Mucosa of rectum (tissue), 2 donors: Measurements from ENCODE around the gene SLC25A43.
"Not testable (repeated sequence)": the region's sequence is repeated elsewhere in the genome, so short reads cannot be mapped to it uniquely, and the experiment has no call there.

Experiments
- H3K27ac ChIP-seq, 2 donors: one replicate each; pipeline ENCODE4 v1.7.0; 2013; ENCODE audit warnings: inconsistent platforms in 2 of 2, low read depth in 2 of 2, low read length in 2 of 2
- H3K27me3 ChIP-seq, 2 donors: one replicate each; pipeline ENCODE4 v1.7.0; 2013; ENCODE audit warnings: low read length in 2 of 2; ENCODE audit not compliant: control insufficient read depth in 2 of 2, insufficient read depth in 2 of 2
- H3K36me3 ChIP-seq, 2 donors: one replicate each; pipeline ENCODE4 v1.7.0; 2013; ENCODE audit warnings: low read length in 2 of 2; ENCODE audit not compliant: control insufficient read depth in 2 of 2, insufficient read depth in 2 of 2
- H3K4me1 ChIP-seq, 2 donors: one replicate each; pipeline ENCODE4 v1.7.0; 2013; ENCODE audit warnings: low read length in 2 of 2, mild to moderate bottlenecking in 1 of 2; ENCODE audit not compliant: control insufficient read depth in 2 of 2, insufficient read depth in 2 of 2
- H3K4me3 ChIP-seq, 2 donors: one replicate each; pipeline ENCODE4 v1.7.0; 2013; ENCODE audit warnings: low read length in 2 of 2
- H3K9ac ChIP-seq, 2 donors: one replicate each; pipeline ENCODE4 v1.7.0; 2013; ENCODE audit warnings: low read length in 2 of 2, low read depth in 1 of 2, mild to moderate bottlenecking in 1 of 2
- H3K9me3 ChIP-seq, 2 donors: one replicate each; pipeline ENCODE4 v1.7.0; 2013; ENCODE audit warnings: low read length in 2 of 2; ENCODE audit not compliant: control insufficient read depth in 2 of 2
- donor health status: healthy.
- donor health status: Normal muscosa, but diverticular disease.

The SLC25A43 gene

DNA sequence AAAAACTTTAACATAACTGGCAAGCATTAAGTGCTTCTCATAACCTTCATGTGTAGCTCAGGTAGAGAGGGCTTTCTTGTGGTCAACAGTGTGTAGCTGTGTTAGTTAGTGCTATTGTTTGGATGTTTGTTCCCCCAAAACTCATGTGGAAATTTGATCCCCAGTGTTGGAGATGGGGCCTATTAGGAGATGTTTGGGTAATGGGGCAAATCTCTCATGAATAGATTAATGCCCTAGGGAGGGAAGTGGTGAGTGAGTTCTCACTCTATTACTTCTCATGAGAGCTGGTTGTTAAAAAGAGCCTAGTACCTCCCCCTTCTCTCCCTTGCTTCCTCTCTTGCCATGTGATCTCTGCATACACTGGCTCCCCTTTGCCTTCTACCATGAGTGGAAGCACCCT, 16.5 kb upstream of the SLC25A43 start:
- H3K9me3 ChIP-seq = no peaks in the 10 kb centered on the region
- H3K27ac ChIP-seq = no peak overlapping the region
- no peak overlapping the region for H3K9ac ChIP-seq
- H3K27me3 ChIP-seq = no peaks in the 10 kb centered on the region
- H3K4me3 ChIP-seq = no peak overlapping the region
- no peaks in the 10 kb centered on the region for H3K4me1 ChIP-seq
- H3K36me3 ChIP-seq = no peaks in the 10 kb centered on the region

DNA sequence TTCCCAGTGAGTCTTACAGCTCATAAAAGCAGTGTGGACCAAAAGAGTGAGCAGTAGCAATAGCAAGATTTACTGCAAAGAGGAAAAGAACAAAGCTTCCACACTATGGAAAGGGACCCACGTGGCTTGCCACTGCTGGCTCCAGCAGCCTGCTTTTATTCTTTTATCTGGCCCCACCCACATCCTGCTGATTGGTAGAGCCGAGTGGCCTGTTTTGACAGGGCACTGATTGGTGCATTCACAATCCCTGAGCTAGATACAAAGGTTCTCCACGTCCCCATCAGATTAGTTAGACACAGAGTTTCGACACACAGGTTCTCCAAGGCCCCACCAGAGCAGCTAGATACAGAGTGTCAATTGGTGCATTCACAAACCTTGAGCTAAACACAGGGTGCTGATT, 12.5 kb upstream of the SLC25A43 start:
- peaks cover 0 to 17% of the 10 kb centered on the region in 2 donors for H3K4me1 ChIP-seq
- H3K36me3 ChIP-seq = not testable (repeated sequence)

DNA sequence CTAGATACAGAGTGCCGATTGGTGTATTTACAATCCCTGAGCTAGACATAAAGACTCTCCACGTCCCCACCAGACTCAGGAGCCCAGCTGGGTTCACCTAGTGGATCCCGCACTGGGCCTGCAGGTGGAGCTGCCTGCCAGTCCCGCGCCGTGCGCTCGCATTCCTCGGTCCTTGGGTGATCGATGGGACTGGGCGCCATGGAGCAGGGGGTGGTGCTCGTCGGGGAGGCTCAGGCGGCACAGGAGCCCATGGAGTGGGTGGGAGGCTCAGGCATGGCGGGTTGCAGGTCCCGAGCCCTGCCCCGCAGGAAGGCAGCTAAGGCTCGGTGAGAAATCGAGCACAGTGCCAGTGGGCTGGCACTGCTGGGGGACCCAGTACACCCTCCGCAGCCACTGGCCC, 11.7 kb upstream of the SLC25A43 start:
- not testable (repeated sequence) for H3K9me3 ChIP-seq, H3K27ac ChIP-seq, H3K27me3 ChIP-seq, H3K4me3 ChIP-seq, H3K36me3 ChIP-seq, H3K9ac ChIP-seq
- H3K4me1 ChIP-seq = peaks cover 0 to 17% of the 10 kb centered on the region in 2 donors

More for the DNA sequence above, 12.5 kb upstream of the SLC25A43 start:
- H3K27me3 ChIP-seq, H3K27ac ChIP-seq, H3K9ac ChIP-seq, H3K4me3 ChIP-seq, H3K9me3 ChIP-seq: not testable (repeated sequence)

DNA sequence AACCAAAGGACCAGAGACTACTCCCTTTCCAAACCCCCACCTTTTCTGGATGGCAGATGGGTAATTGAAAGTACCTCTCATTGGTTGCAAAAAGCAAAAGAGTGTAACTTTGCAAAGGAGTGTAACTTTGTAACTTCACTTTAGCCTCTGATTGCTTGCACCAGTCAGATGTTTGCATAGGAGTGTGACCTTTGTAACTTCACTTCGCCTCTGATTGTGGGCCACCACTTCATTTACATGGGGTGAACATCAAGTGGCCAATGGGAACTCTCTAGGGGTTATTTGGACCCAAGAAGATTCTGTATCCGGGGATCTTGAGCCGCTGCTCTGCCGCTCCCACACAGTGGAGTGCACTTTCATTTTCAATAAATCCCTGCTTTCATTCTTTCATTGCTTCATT, 9.9 kb upstream of the SLC25A43 start:
- no peak overlapping the region for H3K9ac ChIP-seq
- H3K27ac ChIP-seq = peak overlapping the region; percentile 29 to 71
- peaks cover 0 to 17% of the 10 kb centered on the region in 2 donors for H3K4me1 ChIP-seq
- peaks cover 0 to 4% of the 10 kb centered on the region in 2 donors for H3K27me3 ChIP-seq
- H3K36me3 ChIP-seq = no peaks in the 10 kb centered on the region
- peak overlapping the region in 1 of 2 donors; percentile 56 for H3K4me3 ChIP-seq
- H3K9me3 ChIP-seq = no peaks in the 10 kb centered on the region

DNA sequence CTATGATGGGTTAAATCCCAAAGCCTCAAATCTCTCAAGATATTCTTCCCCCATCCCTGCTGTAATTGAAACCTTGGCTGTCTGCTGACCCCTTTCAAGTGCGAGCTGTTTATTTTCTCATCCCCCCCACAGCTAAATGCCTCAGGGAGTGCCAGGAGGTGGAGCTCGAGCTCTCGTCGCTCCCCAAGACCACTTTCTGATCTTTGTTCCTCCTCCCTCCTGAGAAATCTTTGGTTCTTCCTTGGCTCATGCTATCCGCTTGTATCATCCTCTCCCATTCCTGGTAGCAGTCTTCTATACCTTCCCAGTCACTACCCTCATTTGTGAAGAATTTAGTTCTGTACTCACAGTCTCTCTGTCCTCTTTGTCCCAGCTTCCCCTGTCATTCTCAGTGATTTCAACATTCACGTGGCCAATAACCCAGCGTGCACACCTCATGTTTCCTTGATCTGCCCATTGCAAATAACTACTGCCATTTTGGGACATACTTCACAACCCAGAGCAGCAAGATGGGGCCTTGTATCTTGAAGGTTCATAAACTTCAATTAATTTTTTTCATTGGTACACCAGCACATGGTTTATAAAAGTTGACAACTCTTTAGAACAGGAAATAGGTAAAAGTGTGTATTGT, 9.2 kb upstream of the SLC25A43 start:
- H3K36me3 ChIP-seq = no peaks in the 10 kb centered on the region
- H3K4me1 ChIP-seq = peaks cover 0 to 17% of the 10 kb centered on the region in 2 donors
- peak overlapping the region; percentile 39 to 56 for H3K4me3 ChIP-seq
- no peaks in the 10 kb centered on the region for H3K9me3 ChIP-seq
- H3K9ac ChIP-seq = peak overlapping the region in 1 of 2 donors; percentile 37
- peak overlapping the region; percentile 29 to 71 for H3K27ac ChIP-seq
- peaks cover 0 to 4% of the 10 kb centered on the region in 2 donors for H3K27me3 ChIP-seq

DNA sequence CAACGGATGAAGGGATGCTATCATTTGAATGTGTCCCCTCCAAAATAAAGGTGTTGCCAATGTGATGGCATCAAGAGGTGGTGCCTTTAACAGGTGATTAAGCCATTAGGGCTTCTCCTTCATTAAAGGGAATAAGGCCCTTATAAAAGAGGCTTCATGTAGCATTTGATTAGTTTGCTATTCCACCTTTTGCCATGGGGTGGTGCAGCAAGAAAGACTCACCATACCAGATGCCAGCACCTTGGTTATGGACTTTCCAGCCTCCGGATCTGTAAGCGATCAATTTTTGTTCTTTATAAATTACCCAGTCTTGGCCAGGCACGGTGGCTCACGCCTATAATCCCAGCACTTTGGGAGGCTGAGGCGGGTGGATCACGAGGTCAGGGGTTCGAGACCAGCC, 7.9 kb upstream of the SLC25A43 start:
- no peak overlapping the region for H3K4me3 ChIP-seq
- H3K9ac ChIP-seq = no peak overlapping the region

DNA sequence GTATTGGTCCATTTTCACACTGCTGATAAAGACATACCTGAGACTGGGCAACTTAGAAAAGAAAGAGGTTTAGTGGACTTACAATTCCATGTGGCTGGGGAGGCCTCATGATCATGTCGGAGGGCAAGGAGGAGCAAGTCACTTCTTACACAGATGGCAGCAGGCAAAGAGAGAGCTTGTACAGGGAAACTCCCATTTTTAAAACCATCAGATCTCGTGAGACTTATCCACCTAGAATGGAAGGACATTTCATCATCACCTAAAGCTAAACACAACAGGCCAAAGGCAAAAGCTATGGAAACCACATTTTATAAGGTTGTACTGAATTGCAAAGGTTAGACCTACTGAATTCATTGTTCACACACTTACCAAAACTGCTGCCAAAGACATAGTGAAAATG, 6.0 kb upstream of the SLC25A43 start:
- no peaks in the 10 kb centered on the region for H3K9me3 ChIP-seq

More for the DNA sequence above, 7.9 kb upstream of the SLC25A43 start:
- Histone ChIP-seq H3K9me3 (no peaks in the 10 kb centered on the region), H3K27me3 (peaks cover 0 to 4% of the 10 kb centered on the region in 2 donors), H3K4me1 (peaks cover 0 to 17% of the 10 kb centered on the region in 2 donors), H3K36me3 (no peaks in the 10 kb centered on the region), H3K27ac (no peak overlapping the region)

DNA sequence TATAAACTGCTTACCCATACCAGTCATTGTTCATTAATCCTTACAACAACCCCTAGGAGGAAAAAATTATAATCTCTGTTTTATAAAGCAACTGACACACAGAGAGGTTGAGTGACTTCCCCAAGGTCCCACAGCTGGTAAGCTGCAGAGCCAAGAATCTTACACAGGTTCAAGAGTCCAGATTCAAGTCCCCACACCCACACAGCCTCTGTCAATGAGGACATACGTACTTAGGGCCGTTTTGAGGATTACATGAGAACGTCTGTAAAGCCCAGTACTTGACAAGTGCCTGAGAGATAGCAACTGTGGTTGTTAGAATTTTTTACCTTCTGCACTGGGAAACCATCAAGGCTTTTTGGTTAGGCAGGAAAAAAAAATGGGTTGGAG, 556 bp upstream of the SLC25A43 start:
- peak overlapping the region; percentile 86 to 91 for H3K27ac ChIP-seq
- H3K27me3 ChIP-seq = no peaks in the 10 kb centered on the region
- H3K4me3 ChIP-seq = peak overlapping the region; percentile 51 to 76
- peaks cover 4 to 12% of the 10 kb centered on the region in 2 donors for H3K4me1 ChIP-seq
- no peaks in the 10 kb centered on the region for H3K36me3 ChIP-seq
- no peaks in the 10 kb centered on the region for H3K9me3 ChIP-seq
- H3K9ac ChIP-seq = peak overlapping the region; percentile 63 to 81

More for the DNA sequence above, 6.0 kb upstream of the SLC25A43 start:
- Histone ChIP-seq H3K4me1 (peaks cover 0 to 17% of the 10 kb centered on the region in 2 donors), H3K27me3 (peaks cover 0 to 4% of the 10 kb centered on the region in 2 donors), H3K27ac (no peak overlapping the region), H3K36me3 (no peaks in the 10 kb centered on the region), H3K9ac (no peak overlapping the region), H3K4me3 (no peak overlapping the region)

DNA sequence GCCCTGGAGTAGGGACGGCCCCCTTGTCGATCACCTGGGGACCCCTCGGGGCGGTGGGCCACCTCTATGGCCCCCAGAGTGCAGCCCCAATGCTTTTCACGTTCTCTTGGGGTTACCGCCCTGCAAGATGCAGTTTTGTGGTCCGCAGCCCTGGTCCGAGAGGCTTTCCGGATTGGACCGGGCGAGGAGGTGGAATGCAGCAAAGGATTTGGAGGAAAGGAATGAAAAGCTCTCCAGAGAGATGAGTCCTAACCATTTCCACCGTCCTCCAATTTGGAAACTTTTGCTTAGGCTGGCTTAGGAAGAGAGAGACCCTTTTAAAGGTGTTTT, 601 bp downstream of the SLC25A43 start:
- Histone ChIP-seq H3K27me3 (no peaks in the 10 kb centered on the region), H3K27ac (peak overlapping the region; percentile 86 to 91), H3K36me3 (no peaks in the 10 kb centered on the region), H3K4me3 (peak overlapping the region; percentile 51 to 76), H3K9ac (peak overlapping the region; percentile 79 to 81), H3K4me1 (peaks cover 4 to 12% of the 10 kb centered on the region in 2 donors), H3K9me3 (no peaks in the 10 kb centered on the region)

DNA sequence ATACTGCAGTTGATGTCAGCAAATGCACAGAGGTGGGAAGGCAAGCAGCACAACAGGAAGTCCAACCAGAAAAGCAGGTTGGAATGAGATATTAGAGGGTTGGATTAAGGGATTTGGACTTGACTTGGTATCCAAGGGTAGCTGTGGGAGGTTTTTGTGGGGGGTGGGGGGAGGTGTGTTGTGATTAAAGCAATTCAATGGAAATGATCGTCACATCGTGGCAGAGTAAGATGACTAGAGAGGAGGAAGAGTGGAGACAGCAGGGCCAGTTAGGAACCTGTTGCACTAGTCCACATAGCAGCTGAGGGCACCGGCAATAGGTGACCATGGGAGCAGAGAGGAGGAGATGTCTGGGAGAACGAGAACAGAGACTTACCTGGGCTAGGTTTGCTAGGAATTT, 2.4 kb downstream of the SLC25A43 start:
- H3K4me1 ChIP-seq = peaks cover 4 to 12% of the 10 kb centered on the region in 2 donors
- H3K27ac ChIP-seq = no peak overlapping the region
- H3K9ac ChIP-seq = no peak overlapping the region
- no peaks in the 10 kb centered on the region for H3K9me3 ChIP-seq
- H3K36me3 ChIP-seq = no peaks in the 10 kb centered on the region
- no peaks in the 10 kb centered on the region for H3K27me3 ChIP-seq
- H3K4me3 ChIP-seq = no peak overlapping the region
